Stimulated activated CD4-positive, alpha-beta T cell treated with anti-CD3 and anti-CD28 coated beads, Interleukin-12 subunit alpha, Interleukin-12 subunit beta, amount 100 ng/mL, for 4 hours (primary cell): ENCODE data around the gene B3GALNT2.

Experiments used
- DNase-seq: peaks from one replicate; pipeline ENCODE4 v3.0.0-alpha.2; 2020

Gene B3GALNT2

DNA sequence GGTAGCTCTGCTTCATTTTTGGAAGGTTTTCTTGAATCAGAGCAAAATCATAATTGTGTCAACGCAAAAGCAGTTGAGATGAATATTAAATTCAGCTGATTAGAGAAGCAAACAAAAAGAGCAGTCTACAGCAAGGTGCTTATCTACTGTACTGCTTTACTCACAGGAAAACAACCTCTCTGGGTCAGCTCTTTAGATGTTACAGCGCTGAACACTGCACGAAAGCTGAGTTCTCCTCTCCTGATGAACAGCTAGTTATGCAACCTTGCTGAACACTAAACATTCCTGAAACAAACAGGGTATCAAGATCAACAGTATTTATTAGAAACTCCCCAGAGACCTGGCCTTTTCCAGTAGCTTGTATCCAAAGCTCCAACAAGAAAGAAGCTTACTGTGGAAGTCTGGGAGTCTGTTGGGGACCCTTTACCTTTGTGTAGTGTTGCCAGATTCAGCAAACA is 95.7 kb downstream of the B3GALNT2 start:
- DNase-seq: no peak

DNA sequence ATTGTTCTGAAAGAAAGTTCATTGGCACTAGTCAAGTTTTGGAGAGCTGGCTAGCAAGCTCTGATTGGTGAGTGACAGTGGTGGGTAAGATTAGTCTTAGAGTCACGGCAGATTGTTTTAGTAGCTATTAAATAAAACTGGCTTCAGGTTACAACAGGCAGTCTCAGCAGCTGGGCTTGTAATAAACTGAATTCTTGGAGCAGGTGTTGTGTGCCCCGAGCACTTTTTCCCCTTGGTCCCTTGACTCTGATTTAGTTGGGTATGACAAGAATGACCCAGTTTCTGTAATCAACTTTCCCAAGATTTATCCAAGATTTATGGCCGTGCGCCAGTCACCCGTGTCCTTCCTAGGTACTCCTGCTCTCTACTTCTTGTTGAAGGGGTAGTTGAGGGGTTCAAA is 96.8 kb downstream of the B3GALNT2 start:
- DNase-seq: no peak

DNA sequence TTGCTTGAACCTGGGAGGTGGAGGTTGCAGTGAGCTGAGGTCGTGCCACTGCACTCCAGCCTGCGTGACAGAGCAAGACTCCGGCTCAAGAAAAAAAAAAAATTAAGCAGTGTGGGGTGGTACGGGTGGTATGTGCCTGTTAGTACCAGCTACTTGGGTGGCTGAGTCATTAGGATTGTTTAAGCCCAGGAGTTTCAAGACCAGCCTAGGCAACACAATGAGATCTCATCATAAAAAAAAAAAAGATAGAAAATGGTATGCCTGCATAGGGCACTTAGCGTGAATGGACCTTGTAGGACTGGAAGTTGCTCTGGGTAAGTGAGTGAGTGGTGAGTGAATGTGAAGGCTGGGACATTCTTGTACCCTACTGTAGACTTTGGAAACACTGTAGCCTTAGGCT is 100.1 kb downstream of the B3GALNT2 start:
- DNase-seq: no peak

DNA sequence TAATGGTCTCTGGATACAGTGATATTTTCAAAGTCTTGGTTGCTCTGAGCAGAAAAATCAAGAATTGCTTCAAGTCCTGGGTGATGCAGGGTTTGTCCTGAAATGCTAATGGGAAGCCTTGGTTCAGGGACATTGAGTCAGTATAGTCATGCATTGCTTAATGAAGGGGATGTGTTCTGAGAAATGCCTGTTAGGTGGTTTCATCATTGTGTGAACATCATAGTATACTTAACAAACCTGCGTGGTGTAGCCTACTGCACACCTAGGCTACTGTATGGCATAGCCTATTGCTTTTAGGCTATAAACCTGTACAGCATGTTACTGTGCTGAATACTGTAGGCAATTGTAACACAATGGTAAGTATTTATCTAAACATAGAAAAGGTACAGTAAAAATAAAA is 100.7 kb downstream of the B3GALNT2 start:
- DNase-seq: no peak

DNA sequence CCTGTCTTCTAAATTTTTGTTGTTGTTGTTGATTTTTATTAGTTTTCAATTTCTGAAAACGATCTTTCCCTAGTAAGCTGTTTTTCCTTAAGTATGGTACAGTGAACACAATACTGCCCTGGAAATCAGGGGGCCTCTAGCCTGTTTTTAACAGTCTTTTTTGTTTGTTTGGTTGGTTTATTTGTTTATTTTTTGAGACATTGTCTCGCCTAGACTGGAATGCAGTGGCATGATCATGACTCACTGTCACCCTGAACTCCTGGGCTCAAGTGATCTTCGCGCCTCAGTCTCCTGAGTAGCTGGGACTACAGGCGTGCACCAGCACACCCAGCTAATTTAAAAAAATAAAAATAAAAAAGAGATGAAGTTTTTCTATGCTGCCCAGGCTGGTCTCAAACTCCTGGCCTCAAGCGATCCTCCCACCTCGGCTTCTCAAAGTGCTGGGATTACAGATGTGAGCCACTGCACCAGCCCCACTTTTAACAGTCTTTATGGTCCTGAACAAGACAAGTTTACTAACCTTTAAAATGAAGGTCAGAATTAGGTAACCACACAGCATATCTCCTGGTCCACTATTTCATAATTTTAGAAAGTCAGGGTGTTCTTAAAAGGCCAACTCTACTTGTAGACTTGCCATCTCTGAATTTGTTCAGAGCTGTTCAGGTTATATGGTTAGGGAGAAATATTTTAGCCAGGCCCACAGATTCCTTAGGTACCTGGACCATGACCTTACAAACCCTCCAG is 101.6 kb downstream of the B3GALNT2 start:
- no peak for DNase-seq

DNA sequence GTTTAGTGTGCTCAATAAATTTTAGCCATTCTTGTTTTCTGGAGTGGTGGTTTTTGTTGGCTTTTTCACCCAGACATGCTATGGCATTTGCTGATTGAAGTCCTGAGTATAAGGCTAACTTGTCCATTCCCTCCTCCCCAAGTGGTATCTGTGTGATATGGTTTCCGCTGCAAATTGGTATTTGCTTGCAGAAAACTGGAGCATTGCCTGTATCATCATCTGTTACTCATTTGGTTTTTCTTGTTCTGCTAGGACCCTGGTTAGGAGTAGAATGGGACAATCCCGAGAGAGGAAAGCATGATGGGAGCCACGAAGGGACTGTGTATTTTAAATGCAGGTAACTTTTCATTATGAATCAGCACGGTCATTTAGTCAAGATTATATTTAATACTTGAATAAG is 103.0 kb downstream of the B3GALNT2 start:
- no peak for DNase-seq
